Gastrocnemius medialis (tissue), 4 donors: Measurements from ENCODE around the gene KAT2A. TPM values are rescaled to one million over a fixed set of nuclear protein-coding genes. Genes with fewer than 3 reads are reported as not detected.

Source experiments
- ATAC-seq, 2 donors: fragments of 150-250 bp; one replicate each; pipeline ENCODE4 v1.9.1; 2016
- DNase-seq, 2 donors: peaks; one replicate each; pipeline ENCODE4 v3.0.0-alpha.2; 2019
- H3K27ac ChIP-seq, 4 donors: fragments of 200-600 bp; sonication (generic); 1 replicate in 1 of 4; 2 replicates in 3 of 4; pipeline ENCODE4 v1.5.1; 2016 to 2018; ENCODE audit warnings: mild to moderate bottlenecking in 2 of 4, moderate library complexity in 1 of 4
- H3K27me3 ChIP-seq, 3 donors: fragments of 200-600 bp; sonication (generic) in 2 of 3; 1 replicate in 1 of 3; 2 replicates in 2 of 3; pipeline versions ENCODE4 v1.5.1 to v1.6.0; 2016 to 2019; ENCODE audit warnings: mild to moderate bottlenecking in 1 of 3, moderate library complexity in 1 of 3
- H3K36me3 ChIP-seq, 2 donors: fragments of 200-600 bp; sonication (generic) in 1 of 2; one replicate each; pipeline ENCODE4 v1.5.1; 2017 to 2018
- H3K4me1 ChIP-seq, 2 donors: fragments of 200-600 bp; sonication (generic) in 1 of 2; one replicate each; pipeline ENCODE4 v1.5.1; 2016 to 2017; ENCODE audit warnings: mild to moderate bottlenecking in 2 of 2
- H3K4me3 ChIP-seq, 4 donors: fragments of 200-600 bp; sonication (generic) in 3 of 4; 1 replicate in 1 of 4; 2 replicates in 3 of 4; pipeline ENCODE4 v1.5.1; 2016 to 2019; ENCODE audit warnings: mild to moderate bottlenecking in 2 of 4
- H3K9me3 ChIP-seq, 3 donors: fragments of 200-600 bp; sonication (generic) in 2 of 3; 1 replicate in 1 of 3; 2 replicates in 2 of 3; pipeline ENCODE4 v1.5.1; 2016 to 2019
- CTCF ChIP-seq, 5 experiments: fragments of 450-650 bp in 3 of 5; fragments of 200-600 bp in 2 of 5; sonication (generic) in 2 of 5; IDR thresholded peaks in 4 of 5; conservative IDR thresholded peaks in 1 of 5; 1 replicate in 4 of 5; 2 replicates in 1 of 5; pipeline ENCODE4 v1.5.1; 2016 to 2019; ENCODE audit warnings: antibody characterized with exemption in 5 of 5, mild to moderate bottlenecking in 3 of 5, moderate library complexity in 3 of 5
- POLR2A ChIP-seq, 2 donors: fragments of 450-650 bp; IDR thresholded peaks; one replicate each; pipeline ENCODE4 v1.6.1; 2017; ENCODE audit warnings: antibody characterized with exemption in 2 of 2, mild to moderate bottlenecking in 2 of 2, moderate library complexity in 2 of 2
- in situ Hi-C, 4 donors: fragments of 200-750 bp; cut with MboI; loops; one replicate each; pipeline versions ENCODE4 v1.15.0 to v1.8.0; 2017; ENCODE audit warnings: low sequenced_read_pairs in 4 of 4
- intact Hi-C: fragments of 100-400 bp; cut with DNase I; formaldehyde crosslinking; loops from one replicate; pipeline ENCODE4 v1.15.1; 2023; ENCODE audit warnings: low total_unique reads
- total RNA-seq, 4 donors: library from RNA; depleted of rRNA; stranded (reverse); fragments of >200 nt; gene quantifications; one replicate each; pipeline versions ENCODE4 v1.1.0 to v1.2.3, GENCODE V29; 2016

Gene KAT2A
- 10 to 100 TPM in 1 of 4 donors, 1 to 10 TPM in 3; 1.8 to 15.0 (median 6.3) TPM for total RNA-seq

- intact Hi-C loops = loop anchor here (5.0 kb wide), 1 partner anchor 61 kb away; the partner anchor contains the start of gene KCNH4
- Histone ChIP-seq H3K36me3 (peaks cover 0 to 27% of the 10 kb centered on the region in 2 donors), H3K27me3 (no peaks in the 10 kb centered on the region), H3K4me3 (peak within 1 kb of the TSS; percentile 70 to 95 (median 85)), H3K4me1 (peaks cover 13 to 24% of the 10 kb centered on the region in 2 donors), H3K27ac (peak within 1 kb of the TSS; percentile 73 to 83 (median 76)), H3K9me3 (no peaks in the 10 kb centered on the region)
- ATAC-seq (peak; percentile 73 to 78), DNase-seq (peak; percentile 55 to 83)
- TF ChIP-seq POLR2A (IDR thresholded peaks at IDR 0.05) = peak; percentile 17 to 18
- no peak for TF ChIP-seq CTCF (IDR thresholded peaks at IDR 0.05 in 4 of 5, conservative IDR thresholded peaks at IDR 0.05 in 1 of 5)
- in situ Hi-C loops = no loop called here
These were observed at the start of gene KAT2A for GRCh38 chr17:42120770-42121769. Gene KAT2A (minus strand): TSS chr17:42121367. CDS start chr17:42121304, 63 bp downstream.

DNA sequence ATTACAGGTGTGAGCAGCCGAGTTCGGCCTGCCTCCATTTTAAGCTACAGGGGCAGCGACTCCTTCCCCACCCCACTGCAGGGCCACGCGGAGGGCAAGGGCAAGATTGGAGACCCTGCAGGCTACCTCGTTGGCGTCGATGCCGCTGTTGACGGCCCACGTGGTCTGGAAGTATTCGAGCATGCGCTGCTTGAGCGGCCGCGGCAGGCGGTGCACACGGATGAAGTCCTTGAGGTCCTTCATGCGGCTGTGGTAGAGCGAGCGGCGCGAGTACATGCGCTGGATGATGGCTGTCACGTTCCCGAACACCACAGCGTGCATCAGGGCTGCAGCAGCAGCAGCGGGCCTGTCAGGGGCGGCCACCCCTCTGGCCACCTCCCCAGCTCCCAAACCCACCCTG is 48.2 kb upstream of the KAT2A start:
- TF ChIP-seq CTCF (IDR thresholded peaks at IDR 0.05 in 4 of 5, conservative IDR thresholded peaks at IDR 0.05 in 1 of 5) (no peak), POLR2A (IDR thresholded peaks at IDR 0.05) (no peak)

GRCh38 chr17:42167807-42168206 is 46.6 kb upstream of the KAT2A start:
- no peaks in the 10 kb centered on the region for H3K4me1 ChIP-seq
- H3K27ac ChIP-seq = no peak overlapping the region
- ATAC-seq (no peak), DNase-seq (no peak)
- H3K4me3 ChIP-seq = no peak overlapping the region
- TF ChIP-seq POLR2A (IDR thresholded peaks at IDR 0.05) (no peak), CTCF (IDR thresholded peaks at IDR 0.05 in 4 of 5, conservative IDR thresholded peaks at IDR 0.05 in 1 of 5) (no peak)
- intact Hi-C loops (no loop called here), in situ Hi-C loops (no loop called here)
- H3K27me3 ChIP-seq = no peaks in the 10 kb centered on the region
- H3K36me3 ChIP-seq = no peaks in the 10 kb centered on the region
- no peaks in the 10 kb centered on the region for H3K9me3 ChIP-seq

More for the DNA sequence above, 48.2 kb upstream of the KAT2A start:
- Histone ChIP-seq H3K36me3 (no peaks in the 10 kb centered on the region), H3K4me3 (no peak overlapping the region), H3K27ac (no peak overlapping the region), H3K27me3 (no peaks in the 10 kb centered on the region), H3K9me3 (no peaks in the 10 kb centered on the region), H3K4me1 (no peaks in the 10 kb centered on the region)
- DNase-seq = no peak
- intact Hi-C loops = no loop called here
- in situ Hi-C loops = no loop called here
- no peak for ATAC-seq

GRCh38 chr17:42166196-42166763 is 45.1 kb upstream of the KAT2A start:
- intact Hi-C loops = no loop called here
- Histone ChIP-seq H3K4me3 (no peak overlapping the region), H3K27ac (no peak overlapping the region), H3K4me1 (no peaks in the 10 kb centered on the region), H3K9me3 (no peaks in the 10 kb centered on the region), H3K27me3 (no peaks in the 10 kb centered on the region), H3K36me3 (no peaks in the 10 kb centered on the region)
- TF ChIP-seq POLR2A (IDR thresholded peaks at IDR 0.05) = no peak
- no peak for TF ChIP-seq CTCF (IDR thresholded peaks at IDR 0.05 in 4 of 5, conservative IDR thresholded peaks at IDR 0.05 in 1 of 5)
- DNase-seq (no peak), ATAC-seq (no peak)
- in situ Hi-C loops = no loop called here
